Esophagus squamous epithelium (tissue), 4 donors: Measurements from ENCODE around the gene PDGFB.

Source experiments
- POLR2A ChIP-seq, 4 donors: fragments of 450-650 bp; IDR thresholded peaks; one replicate each; pipeline ENCODE4 v1.6.1; 2017; ENCODE audit warnings: antibody characterized with exemption in 4 of 4, mild to moderate bottlenecking in 4 of 4, moderate library complexity in 3 of 4
- TF ChIP-seq, protein P1 (sequence below), 6 experiments: fragments of 450-650 bp in 4 of 6; fragments of 200-600 bp in 2 of 6; sonication (generic) in 2 of 6; IDR thresholded peaks; one replicate each; pipeline ENCODE4 v1.5.1; 2016 to 2019; ENCODE audit warnings: antibody characterized with exemption in 6 of 6, mild to moderate bottlenecking in 4 of 6, moderate library complexity in 4 of 6

DNA sequence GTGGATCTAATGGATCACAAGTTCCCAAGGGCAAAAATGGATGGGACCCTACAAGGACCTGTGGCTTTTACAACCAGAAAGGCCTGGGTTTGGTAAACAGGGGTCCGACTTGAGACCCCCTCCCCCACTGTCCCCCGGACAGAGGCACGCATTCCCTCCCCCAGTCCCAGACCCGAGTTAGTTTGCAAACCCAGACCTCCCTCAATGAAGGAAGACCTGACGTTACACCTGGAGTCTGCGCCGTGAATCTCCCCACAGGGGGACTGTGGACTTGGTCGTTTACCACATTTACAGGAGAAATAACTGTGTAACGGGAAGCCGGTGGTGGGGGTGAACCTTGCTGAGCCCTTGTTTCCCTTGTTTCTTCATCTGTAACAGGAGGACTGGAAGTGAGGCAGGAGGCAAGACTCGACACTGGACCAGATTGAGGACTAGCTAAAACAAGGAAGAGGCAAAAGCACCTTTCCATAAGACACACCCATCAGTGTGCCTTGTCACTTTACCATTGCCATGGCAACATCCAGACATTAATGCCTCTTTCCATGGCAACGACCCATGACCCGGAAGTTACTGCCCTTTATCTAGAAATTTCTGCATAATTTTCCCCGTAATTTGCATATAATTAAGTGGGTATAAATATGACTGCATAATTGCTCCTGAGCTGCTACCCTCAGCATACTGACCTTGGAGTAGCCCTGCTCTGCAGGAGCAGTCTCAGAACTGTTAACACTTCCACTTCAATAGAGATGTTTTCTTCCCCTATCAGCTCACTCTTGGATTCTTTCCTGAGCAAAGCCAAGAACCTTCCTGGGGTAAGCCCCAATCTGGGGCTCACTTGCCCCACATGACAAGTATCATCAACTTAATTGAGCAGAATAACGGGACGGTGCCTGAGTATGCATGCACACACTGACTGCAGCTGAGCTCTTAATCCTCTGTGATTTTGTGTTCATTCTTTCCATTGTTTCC is 25.4 kb downstream of the PDGFB start:
- TF ChIP-seq, protein P1, sequence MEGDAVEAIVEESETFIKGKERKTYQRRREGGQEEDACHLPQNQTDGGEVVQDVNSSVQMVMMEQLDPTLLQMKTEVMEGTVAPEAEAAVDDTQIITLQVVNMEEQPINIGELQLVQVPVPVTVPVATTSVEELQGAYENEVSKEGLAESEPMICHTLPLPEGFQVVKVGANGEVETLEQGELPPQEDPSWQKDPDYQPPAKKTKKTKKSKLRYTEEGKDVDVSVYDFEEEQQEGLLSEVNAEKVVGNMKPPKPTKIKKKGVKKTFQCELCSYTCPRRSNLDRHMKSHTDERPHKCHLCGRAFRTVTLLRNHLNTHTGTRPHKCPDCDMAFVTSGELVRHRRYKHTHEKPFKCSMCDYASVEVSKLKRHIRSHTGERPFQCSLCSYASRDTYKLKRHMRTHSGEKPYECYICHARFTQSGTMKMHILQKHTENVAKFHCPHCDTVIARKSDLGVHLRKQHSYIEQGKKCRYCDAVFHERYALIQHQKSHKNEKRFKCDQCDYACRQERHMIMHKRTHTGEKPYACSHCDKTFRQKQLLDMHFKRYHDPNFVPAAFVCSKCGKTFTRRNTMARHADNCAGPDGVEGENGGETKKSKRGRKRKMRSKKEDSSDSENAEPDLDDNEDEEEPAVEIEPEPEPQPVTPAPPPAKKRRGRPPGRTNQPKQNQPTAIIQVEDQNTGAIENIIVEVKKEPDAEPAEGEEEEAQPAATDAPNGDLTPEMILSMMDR (IDR thresholded peaks at IDR 0.05), result no peak
- no peak for TF ChIP-seq POLR2A (IDR thresholded peaks at IDR 0.05)
